ACHN (cell line): Measurements from ENCODE around the gene CGB3.
"Not testable (repeated sequence)": the region's sequence is repeated elsewhere in the genome, so short reads cannot be mapped to it uniquely, and the experiment has no call there.

Experiments
- DNase-seq: peaks from one replicate; pipeline ENCODE4 v3.0.0-alpha.2; 2015
- in situ Hi-C: cut with HindIII; loops from 2 replicates; pipeline ENCODE4 v1.10.0; 2017; ENCODE audit warnings: low sequenced_read_pairs, low pct_ligation_motif_present, low pct_unique_long_range_greater_than_20kb

Gene CGB3

GRCh38 chr19:49024233-49024632 lies at the start of gene CGB3:
CGB3 (minus strand) TSS chr19:49024333; CDS start chr19:49023971, 362 bp downstream.
- in situ Hi-C loops, DNase-seq: not testable (repeated sequence)

GRCh38 chr19:49071860-49072547 lies 47.9 kb upstream of the CGB3 start:
- in situ Hi-C loops = no loop called here
- DNase-seq = no peak

GRCh38 chr19:49070416-49070815 lies 46.3 kb upstream of the CGB3 start:
- in situ Hi-C loops = no loop called here
- no peak for DNase-seq

- no peak for DNase-seq
- in situ Hi-C loops = no loop called here
These were observed 44.9 kb upstream of the CGB3 start for GRCh38 chr19:49069026-49069425.

- DNase-seq = no peak
- in situ Hi-C loops = no loop called here
These were observed 43.4 kb upstream of the CGB3 start for GRCh38 chr19:49067554-49067953.

- no peak for DNase-seq
- in situ Hi-C loops = no loop called here
These were observed 41.9 kb upstream of the CGB3 start for GRCh38 chr19:49065905-49066512.

- peak; percentile 35 for DNase-seq
- in situ Hi-C loops = no loop called here
These were observed 40.9 kb upstream of the CGB3 start, which contains the start of gene NTF4 for GRCh38 chr19:49064768-49065611. NTF4 (minus strand) TSS chr19:49064818; CDS start chr19:49061997, 2,821 bp downstream.

GRCh38 chr19:49064029-49064629 lies 40.0 kb upstream of the CGB3 start:
- DNase-seq = no peak
- in situ Hi-C loops = no loop called here

GRCh38 chr19:49061445-49061844 lies 37.3 kb upstream of the CGB3 start:
- in situ Hi-C loops = no loop called here
- DNase-seq = no peak

- in situ Hi-C loops = no loop called here
- no peak for DNase-seq
These were observed 36.9 kb upstream of the CGB3 start for GRCh38 chr19:49061000-49061399.

GRCh38 chr19:49059053-49059452 lies 34.9 kb upstream of the CGB3 start:
- in situ Hi-C loops = no loop called here
- DNase-seq = no peak

- no peak for DNase-seq
- in situ Hi-C loops = no loop called here
These were observed 34.4 kb upstream of the CGB3 start for GRCh38 chr19:49058562-49058961.

GRCh38 chr19:49057636-49058234 lies 33.6 kb upstream of the CGB3 start, which contains the start of gene CGB7:
CGB7 (minus strand) TSS chr19:49057749; CDS start chr19:49055375, 2,374 bp downstream.
- DNase-seq = peak; percentile 80
- in situ Hi-C loops = no loop called here

GRCh38 chr19:49056902-49057596 lies 32.9 kb upstream of the CGB3 start:
- in situ Hi-C loops, DNase-seq: not testable (repeated sequence)

- peak; percentile 57 for DNase-seq
- in situ Hi-C loops = no loop called here
These were observed 32.2 kb upstream of the CGB3 start for GRCh38 chr19:49056101-49056901.

- in situ Hi-C loops = not testable (repeated sequence)
These were observed 26.4 kb upstream of the CGB3 start for GRCh38 chr19:49050376-49051033.

GRCh38 chr19:49049834-49050233 lies 25.7 kb upstream of the CGB3 start:
- in situ Hi-C loops, DNase-seq: not testable (repeated sequence)

More at GRCh38 chr19:49050376-49051033, 26.4 kb upstream of the CGB3 start:
- peak; percentile 52 for DNase-seq
